Neural cell (in vitro differentiated cells): ENCODE data around the gene MYO9B.

Source experiments
- RAD21 ChIP-seq: fragments of 450-650 bp; conservative IDR thresholded peaks from 2 replicates; pipeline ENCODE4 v1.6.1; 2014; ENCODE audit warnings: antibody characterized with exemption, mild to moderate bottlenecking, moderate library complexity
- SMC3 ChIP-seq: fragments of 450-650 bp; conservative IDR thresholded peaks from 2 replicates; pipeline ENCODE4 v1.6.1; 2014; ENCODE audit warnings: antibody characterized with exemption, mild to moderate bottlenecking, moderate library complexity; ENCODE audit not compliant: poor library complexity

GRCh38 chr19:17070421-17070820, 5.2 kb upstream of the MYO9B start:
- TF ChIP-seq RAD21 (no peak), SMC3 (no peak)
